Subcutaneous abdominal adipose tissue (tissue), 5 donors: Measurements from ENCODE around the gene SCLY.

Experiments used
- H3K27ac ChIP-seq: one replicate; pipeline ENCODE4 v1.7.0; 2013; ENCODE audit warnings: low read depth, mild to moderate bottlenecking, inconsistent platforms, low read length, moderate library complexity
- H3K27me3 ChIP-seq, 5 donors: one replicate each; pipeline ENCODE4 v1.7.0; 2013; ENCODE audit warnings: low read length in 5 of 5, inconsistent platforms in 1 of 5; ENCODE audit not compliant: control insufficient read depth in 5 of 5, insufficient read depth in 4 of 5
- H3K36me3 ChIP-seq, 5 donors: one replicate each; pipeline ENCODE4 v1.7.0; 2013; ENCODE audit warnings: low read length in 5 of 5; ENCODE audit not compliant: control insufficient read depth in 5 of 5, insufficient read depth in 5 of 5
- H3K4me1 ChIP-seq, 5 donors: one replicate each; pipeline ENCODE4 v1.7.0; 2013; ENCODE audit warnings: low read length in 5 of 5, mild to moderate bottlenecking in 3 of 5, moderate library complexity in 1 of 5; ENCODE audit not compliant: control insufficient read depth in 5 of 5, insufficient read depth in 5 of 5
- H3K4me3 ChIP-seq, 5 donors: one replicate each; pipeline ENCODE4 v1.7.0; 2013; ENCODE audit warnings: low read length in 5 of 5, low read depth in 1 of 5
- H3K9ac ChIP-seq, 5 donors: one replicate each; pipeline ENCODE4 v1.7.0; 2013; ENCODE audit warnings: low read length in 5 of 5, mild to moderate bottlenecking in 4 of 5, moderate library complexity in 3 of 5
- H3K9me3 ChIP-seq, 5 donors: one replicate each; pipeline ENCODE4 v1.7.0; 2013; ENCODE audit warnings: low read length in 5 of 5; ENCODE audit not compliant: control insufficient read depth in 5 of 5
- donor health status: healthy.
- donor health status: healthy.
- donor health status: healthy.
- donor health status: healthy.
- donor health status: healthy.

SCLY gene

GRCh38 chr2:238138331-238139195 is 77.8 kb downstream of the SCLY start, which contains the start of gene KLHL30:
Gene KLHL30, plus strand, starts transcription at chr2:238138668. Its CDS starts 2,087 bp downstream, at chr2:238140755.
- no peaks in the 10 kb centered on the region for H3K9me3 ChIP-seq
- peaks cover 0 to 9% (median 0%) of the 10 kb centered on the region in 5 donors for H3K36me3 ChIP-seq
- H3K4me3 ChIP-seq = peak within 1 kb of the TSS in 3 of 5 donors; percentile 29 to 45 (median 30)
- peak within 1 kb of the TSS in 2 of 5 donors; percentile 48 to 73 for H3K9ac ChIP-seq
- H3K4me1 ChIP-seq = peaks cover 3 to 74% (median 48%) of the 10 kb centered on the region in 5 donors
- no peaks in the 10 kb centered on the region for H3K27me3 ChIP-seq
- H3K27ac ChIP-seq = no peak within 1 kb of the TSS

- no peaks in the 10 kb centered on the region for H3K27me3 ChIP-seq
- H3K27ac ChIP-seq = no peak overlapping the region
- H3K9me3 ChIP-seq = no peaks in the 10 kb centered on the region
- peaks cover 3 to 80% (median 52%) of the 10 kb centered on the region in 5 donors for H3K4me1 ChIP-seq
- H3K9ac ChIP-seq = peak overlapping the region in 2 of 5 donors; percentile 48 to 73
- H3K4me3 ChIP-seq = peak overlapping the region in 3 of 5 donors; percentile 29 to 45 (median 30)
- peaks cover 0 to 9% (median 0%) of the 10 kb centered on the region in 5 donors for H3K36me3 ChIP-seq
These were observed 78.6 kb downstream of the SCLY start for GRCh38 chr2:238139196-238140039.

DNA sequence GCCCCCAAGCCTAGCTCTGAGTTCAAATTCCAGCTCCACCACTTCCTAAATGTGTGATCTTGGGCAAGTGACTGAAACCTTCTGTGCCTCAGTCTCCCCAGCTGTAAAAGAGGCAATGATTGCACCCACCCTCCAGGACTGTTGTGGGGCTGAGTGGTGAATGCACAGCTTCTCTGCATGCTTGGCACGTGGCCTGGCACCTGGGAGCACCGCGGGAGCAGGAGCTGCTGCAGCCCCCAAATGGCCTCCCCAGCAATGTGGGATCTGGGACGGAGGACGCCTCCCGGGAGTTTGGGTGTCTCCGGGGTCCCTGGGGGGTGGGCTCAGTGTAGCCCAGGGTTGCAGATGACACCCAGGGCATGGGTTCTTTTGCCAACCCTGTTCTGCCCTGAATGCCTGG is 79.2 kb downstream of the SCLY start:
- Histone ChIP-seq H3K27ac (no peak overlapping the region), H3K4me1 (peaks cover 3 to 80% (median 52%) of the 10 kb centered on the region in 5 donors), H3K9me3 (no peaks in the 10 kb centered on the region), H3K36me3 (peaks cover 0 to 9% (median 0%) of the 10 kb centered on the region in 5 donors), H3K27me3 (no peaks in the 10 kb centered on the region), H3K4me3 (peak overlapping the region in 1 of 5 donors; percentile 45), H3K9ac (no peak overlapping the region)

- Histone ChIP-seq H3K4me3 (no peak overlapping the region), H3K4me1 (peaks cover 3 to 80% (median 52%) of the 10 kb centered on the region in 5 donors), H3K9me3 (no peaks in the 10 kb centered on the region), H3K27me3 (no peaks in the 10 kb centered on the region), H3K27ac (no peak overlapping the region), H3K9ac (no peak overlapping the region), H3K36me3 (peaks cover 0 to 13% (median 0%) of the 10 kb centered on the region in 5 donors)
These were observed 80.1 kb downstream of the SCLY start for GRCh38 chr2:238140721-238141540.

DNA sequence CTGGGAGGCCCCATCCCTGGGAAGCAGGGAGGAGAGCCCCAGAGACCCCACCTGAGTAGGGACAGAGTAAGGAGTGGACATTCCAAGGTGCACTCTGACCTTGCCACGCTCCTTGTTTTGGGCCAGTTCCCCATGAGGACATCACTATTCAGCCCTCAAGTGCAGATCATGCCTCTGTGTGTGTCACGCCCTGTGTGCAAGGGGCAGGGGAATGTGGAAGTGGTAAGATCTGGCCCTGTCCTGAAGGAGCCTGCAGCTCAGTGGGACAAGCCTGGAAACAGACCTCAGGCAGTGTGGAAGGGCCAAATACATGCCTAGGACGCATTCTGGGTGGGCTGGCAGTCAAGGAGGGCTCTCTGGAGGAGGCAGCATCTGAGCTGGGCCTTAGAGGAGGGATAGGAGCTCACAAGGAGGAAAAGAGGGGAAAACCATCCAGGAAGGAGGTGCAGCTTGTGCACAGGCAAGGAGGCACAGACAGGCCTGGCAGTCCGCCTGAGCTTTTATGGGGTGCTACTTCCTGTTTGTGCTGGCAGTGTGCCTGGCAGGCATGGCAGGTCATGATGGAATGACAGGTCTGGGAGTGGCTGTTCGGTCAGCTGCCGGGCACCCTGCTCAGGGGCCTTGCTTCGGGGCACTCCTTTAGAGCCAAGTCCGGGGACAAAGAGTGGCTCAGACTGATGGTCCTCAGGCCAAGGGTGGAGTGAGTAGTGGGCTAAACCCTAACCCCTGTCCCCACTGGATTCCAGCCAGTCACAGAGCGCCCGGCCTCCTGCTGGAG is 80.9 kb downstream of the SCLY start:
- Histone ChIP-seq H3K27me3 (no peaks in the 10 kb centered on the region), H3K9me3 (no peaks in the 10 kb centered on the region), H3K36me3 (peaks cover 0 to 14% (median 0%) of the 10 kb centered on the region in 5 donors), H3K4me1 (peaks cover 3 to 76% (median 50%) of the 10 kb centered on the region in 5 donors), H3K4me3 (peak overlapping the region in 1 of 5 donors; percentile 22), H3K27ac (no peak overlapping the region), H3K9ac (peak overlapping the region in 1 of 5 donors; percentile 31)

DNA sequence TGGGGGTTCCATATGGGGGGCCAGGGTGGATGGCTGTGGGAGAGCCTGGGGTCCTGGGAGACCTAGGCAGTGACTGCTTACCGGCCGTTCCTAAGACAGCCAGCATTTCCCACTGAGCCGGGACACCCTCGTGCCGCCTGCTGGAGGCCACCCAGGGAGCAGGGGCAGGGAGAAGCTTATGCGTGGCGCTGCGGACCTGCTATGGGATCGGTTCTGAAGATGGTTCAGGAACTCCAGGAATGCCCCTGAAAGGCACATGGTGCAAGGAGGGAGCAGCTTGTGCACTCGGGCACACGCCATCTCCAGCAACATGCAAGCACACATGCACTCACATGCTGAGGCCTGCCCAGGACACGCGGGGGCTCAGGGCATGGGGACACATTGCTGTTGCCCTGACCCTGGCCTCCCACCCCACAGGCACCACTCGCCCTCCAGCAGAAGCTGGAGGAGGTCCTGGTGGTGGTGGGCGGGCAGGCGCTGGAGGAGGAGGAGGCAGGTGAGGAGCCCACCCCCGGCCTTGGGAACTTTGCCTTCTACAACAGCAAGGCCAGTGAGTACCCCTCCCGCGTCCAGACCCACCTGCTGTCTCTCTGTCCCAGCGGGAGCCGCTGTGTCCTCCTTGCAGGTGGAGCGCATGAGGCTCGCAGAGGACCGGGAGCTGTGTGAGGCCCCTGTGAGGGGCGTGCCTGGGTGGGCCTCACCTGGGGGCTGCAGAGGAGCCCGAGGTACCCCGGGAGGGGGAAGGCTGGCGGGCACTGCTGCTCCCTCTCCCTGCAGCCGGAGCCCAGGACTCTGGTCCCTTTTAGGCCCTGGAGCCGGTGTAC is 81.8 kb downstream of the SCLY start:
- peaks cover 3 to 67% (median 44%) of the 10 kb centered on the region in 5 donors for H3K4me1 ChIP-seq
- H3K4me3 ChIP-seq = peak overlapping the region in 1 of 5 donors; percentile 22
- peak overlapping the region in 1 of 5 donors; percentile 31 for H3K9ac ChIP-seq
- peaks cover 0 to 14% (median 0%) of the 10 kb centered on the region in 5 donors for H3K36me3 ChIP-seq
- H3K27ac ChIP-seq = no peak overlapping the region
- H3K9me3 ChIP-seq = no peaks in the 10 kb centered on the region
- H3K27me3 ChIP-seq = no peaks in the 10 kb centered on the region

GRCh38 chr2:238143239-238143951 is 82.6 kb downstream of the SCLY start:
- Histone ChIP-seq H3K9ac (no peak overlapping the region), H3K4me1 (peaks cover 3 to 59% (median 39%) of the 10 kb centered on the region in 5 donors), H3K9me3 (no peaks in the 10 kb centered on the region), H3K36me3 (peaks cover 0 to 14% (median 0%) of the 10 kb centered on the region in 5 donors), H3K27me3 (no peaks in the 10 kb centered on the region), H3K4me3 (no peak overlapping the region), H3K27ac (no peak overlapping the region)

- H3K27ac ChIP-seq = no peak overlapping the region
- peaks cover 3 to 51% (median 30%) of the 10 kb centered on the region in 5 donors for H3K4me1 ChIP-seq
- H3K9ac ChIP-seq = no peak overlapping the region
- H3K4me3 ChIP-seq = no peak overlapping the region
- no peaks in the 10 kb centered on the region for H3K9me3 ChIP-seq
- peaks cover 0 to 14% (median 0%) of the 10 kb centered on the region in 5 donors for H3K36me3 ChIP-seq
- H3K27me3 ChIP-seq = no peaks in the 10 kb centered on the region
These were observed 83.5 kb downstream of the SCLY start for GRCh38 chr2:238144262-238144661.
